Effector CD8-positive, alpha-beta T cell (primary cell): ENCODE measurements around the gene CERCAM.
A peak's percentile ranks its signal among the peaks of the same experiment; 100 is the strongest.

Experiments used
- DNase-seq: peaks from one replicate; lab custom pipeline; 2025; lab: John Stamatoyannopoulos, UW

CERCAM gene

DNA sequence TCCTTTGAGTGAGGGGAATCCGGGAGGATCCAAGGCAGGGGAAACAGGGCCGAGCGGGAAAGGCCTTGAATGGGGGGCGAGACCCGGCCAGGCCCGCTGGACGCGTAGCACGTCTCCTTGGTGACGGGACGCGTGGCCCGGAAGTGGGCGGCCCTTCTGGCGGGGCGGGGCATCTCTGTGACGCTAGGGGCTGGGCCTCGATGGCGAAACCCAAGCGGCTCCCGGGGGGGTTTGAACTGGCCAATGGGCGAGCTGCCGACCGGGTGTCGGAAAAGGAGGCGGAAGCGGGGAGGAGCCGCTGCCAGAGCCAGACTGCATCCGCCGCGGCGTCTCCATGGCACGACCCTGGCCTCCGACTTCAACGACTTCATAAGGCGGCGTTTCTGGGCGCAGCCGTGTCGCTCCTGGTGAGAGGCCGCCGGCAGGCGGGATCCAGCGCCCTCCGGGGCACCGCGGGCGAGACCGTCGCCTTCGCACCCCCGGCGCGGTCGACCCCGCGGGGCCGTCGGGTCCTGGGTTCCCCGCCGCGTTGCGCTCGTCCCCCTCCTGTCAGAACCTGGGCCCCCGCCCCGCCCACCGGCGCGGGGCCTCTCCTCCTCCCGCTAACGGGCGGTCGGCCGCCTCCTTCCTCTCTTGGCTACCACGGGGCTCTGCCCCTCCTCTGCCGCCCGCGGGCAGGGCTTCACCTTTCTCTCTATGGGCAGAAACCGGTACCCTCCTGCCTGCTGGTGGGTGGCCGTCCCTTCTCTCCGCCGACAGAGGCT, 35.4 kb downstream of the CERCAM start, which contains the start of gene ODF2:
ODF2 (plus strand) TSS at position 158 of the 764 bp plus-strand sequence; CDS start at position 244, 86 bp downstream.
- DNase-seq: peak; percentile 98

DNA sequence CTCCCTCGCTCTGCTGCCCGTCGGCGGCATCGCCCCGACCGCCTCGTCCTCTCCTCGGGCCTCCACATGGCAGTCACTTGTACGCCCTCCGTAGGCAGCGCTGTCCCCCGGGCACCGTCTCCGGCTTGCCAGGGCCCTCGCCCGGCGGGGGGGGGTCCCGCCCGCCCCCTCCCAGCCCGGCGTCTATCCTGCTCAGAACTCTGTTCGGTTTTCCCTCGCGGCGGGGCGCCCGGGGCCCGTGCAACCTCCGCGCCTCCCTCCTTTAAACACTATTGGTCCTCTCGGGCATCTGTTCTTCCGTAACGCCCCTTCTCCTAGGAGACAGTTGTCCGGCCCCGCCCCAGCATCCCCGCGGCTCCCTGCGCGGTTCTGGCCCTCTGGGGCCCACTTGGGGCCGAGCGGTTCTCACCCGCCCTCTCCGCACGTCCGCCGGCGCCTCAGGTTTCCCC, 36.0 kb downstream of the CERCAM start:
- peak; percentile 51 for DNase-seq

- no peak for DNase-seq
Observed at GRCh38 chr9:128457207-128457606, 36.5 kb downstream of the CERCAM start.

DNA sequence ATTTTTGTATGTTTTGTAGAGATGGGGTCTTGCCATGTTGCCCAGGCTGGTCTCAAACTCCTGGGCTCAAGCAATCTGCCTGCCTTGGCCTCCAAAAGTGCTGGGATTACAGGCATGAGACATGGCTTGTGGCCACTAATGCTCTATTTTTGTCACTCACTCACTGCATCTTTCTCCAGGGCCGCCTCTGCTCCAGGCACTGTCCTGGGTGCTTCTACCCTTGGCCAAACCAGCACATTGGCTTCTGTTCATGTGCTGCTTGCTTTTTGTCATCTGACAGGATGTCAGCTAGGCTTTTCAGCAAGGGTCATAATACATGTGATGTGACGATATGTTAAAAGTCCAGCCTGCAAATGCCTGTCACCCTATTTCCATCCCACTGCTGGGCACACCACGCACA, 38.4 kb downstream of the CERCAM start:
- no peak for DNase-seq

DNA sequence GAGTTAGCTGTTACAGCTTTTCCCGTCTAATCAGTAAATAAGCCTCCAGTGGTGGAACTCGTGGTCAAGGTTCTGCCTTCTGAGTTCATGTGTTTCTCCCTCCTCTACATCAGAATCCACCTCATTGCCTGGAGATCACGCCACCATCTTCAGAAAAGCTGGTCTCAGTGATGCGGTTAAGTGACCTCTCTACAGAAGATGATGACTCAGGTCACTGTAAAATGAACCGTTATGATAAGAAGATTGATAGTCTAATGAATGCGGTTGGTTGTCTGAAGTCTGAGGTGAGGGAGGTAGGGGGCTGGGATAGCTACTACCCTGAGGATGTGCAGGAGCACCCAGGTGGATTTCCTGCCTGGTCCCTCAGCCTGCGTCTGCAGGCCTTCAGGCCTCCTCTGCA, 48.4 kb downstream of the CERCAM start:
- DNase-seq: no peak

DNA sequence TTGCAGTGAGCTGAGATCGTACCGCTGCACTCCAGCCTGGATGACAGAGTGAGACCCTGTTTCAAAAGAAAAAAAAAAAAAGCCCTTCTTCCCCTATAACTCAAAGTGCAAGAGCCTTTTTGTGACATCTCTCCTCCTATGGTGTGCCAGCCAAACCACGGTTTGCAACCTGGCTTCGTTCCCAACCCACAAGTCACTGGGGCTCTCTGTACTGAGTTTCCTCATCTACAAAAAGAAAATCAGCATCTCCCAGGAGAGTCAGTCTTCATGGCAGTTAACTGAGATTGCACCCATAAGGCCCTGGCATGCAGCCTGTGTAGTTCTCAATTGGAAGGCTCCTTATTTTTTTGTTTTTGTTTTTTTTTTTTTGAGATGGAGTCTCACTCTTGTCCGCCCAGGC, 49.9 kb downstream of the CERCAM start:
- DNase-seq: no peak

- no peak for DNase-seq
Observed at GRCh38 chr9:128473104-128473503, 52.4 kb downstream of the CERCAM start.

GRCh38 chr9:128475867-128476266, 55.2 kb downstream of the CERCAM start:
- DNase-seq: no peak

- DNase-seq: no peak
Observed at GRCh38 chr9:128479262-128479661, 58.6 kb downstream of the CERCAM start.

DNA sequence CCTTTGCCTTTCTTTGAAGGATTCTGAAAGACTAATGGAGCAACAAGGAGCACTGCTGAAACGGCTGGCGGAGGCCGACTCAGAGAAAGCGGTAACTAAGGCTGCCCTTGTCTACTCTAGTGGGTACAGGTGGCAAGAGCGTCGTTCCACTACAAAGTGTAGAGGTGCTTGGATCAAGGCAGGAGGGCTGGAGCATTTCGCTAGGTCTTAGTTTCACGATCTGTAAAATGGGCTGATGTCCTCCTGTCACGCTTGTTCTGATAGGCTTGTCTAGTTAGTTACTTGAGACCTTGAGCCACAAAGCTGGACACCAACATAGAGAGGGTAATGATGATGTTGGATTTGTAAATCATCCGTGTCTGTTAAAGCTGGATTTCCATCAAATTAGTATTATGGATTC, 60.9 kb downstream of the CERCAM start:
- no peak for DNase-seq

DNA sequence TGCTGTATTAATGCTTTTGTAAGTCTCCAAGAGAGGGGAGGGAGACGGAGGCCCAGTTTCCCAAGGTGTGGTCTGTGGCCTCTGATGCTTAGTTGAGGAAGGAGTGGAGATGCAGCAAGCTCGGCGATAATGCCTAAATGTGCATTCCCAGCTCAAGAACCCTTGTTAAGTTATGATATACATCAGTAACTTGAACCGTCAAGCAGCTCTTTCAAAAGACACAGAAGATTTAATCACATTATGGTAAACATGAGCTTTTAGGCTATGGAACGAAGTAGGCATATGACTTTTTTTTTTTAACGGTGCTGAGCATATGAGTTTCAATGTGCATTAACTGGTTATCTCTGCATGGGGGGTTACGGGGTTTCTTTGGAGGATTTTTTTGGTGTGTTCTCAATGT, 61.5 kb downstream of the CERCAM start:
- no peak for DNase-seq

- no peak for DNase-seq
Observed at GRCh38 chr9:128484686-128485413, 64.2 kb downstream of the CERCAM start.

DNA sequence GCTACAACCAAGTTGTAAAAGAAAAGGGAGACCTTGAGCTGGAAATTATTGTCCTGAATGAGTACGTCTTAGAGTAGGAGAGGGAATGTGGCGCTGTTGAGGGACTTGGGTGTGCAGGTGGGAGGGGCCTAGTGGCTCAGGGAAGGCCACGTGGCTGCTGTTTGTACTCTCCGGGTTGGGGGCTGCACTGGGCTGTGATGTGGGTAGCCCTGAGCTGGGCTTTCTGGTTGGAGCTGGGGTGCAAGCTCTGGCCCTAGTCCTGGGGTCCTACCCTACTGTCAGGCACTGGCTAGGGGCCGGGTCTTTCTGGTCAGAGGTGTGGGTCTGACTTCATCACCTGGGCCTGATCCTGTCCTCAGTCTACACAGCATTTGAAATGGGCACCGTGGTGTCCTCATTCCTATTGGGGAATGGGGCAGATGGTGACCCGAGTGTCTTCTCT, 64.8 kb downstream of the CERCAM start:
- DNase-seq: no peak

DNA sequence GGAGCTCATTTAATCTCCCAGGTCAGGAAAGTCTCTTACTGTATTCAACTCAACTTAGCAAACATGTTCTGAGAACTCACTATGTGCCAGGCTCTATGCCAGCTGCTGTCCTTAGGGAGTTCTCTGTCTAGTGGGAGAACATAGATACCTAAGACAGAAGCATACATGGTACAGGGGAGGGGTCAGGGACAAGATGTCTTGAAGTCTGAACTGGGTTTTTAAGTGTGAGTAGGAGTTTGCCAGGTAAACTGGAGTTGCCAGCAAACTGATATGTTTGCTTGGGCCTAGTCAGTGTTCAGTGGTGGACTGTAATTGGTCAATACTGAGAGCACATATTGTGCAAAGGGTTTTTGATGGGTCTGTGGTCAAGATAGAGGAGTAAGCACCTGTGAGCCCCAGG, 65.5 kb downstream of the CERCAM start:
- no peak for DNase-seq
